Bronchial epithelial cell (primary cell): ENCODE measurements around the gene PLEKHA6. TPM values are rescaled to one million over a fixed set of nuclear protein-coding genes. Genes with fewer than 3 reads are reported as not detected.

ENCODE experiments used
- DNase-seq: peaks from one replicate; pipeline ENCODE4 v3.0.0-alpha.2; 2010; ENCODE audit warnings: low read depth
- FAIRE-seq: peaks from 2 replicates; lab custom pipeline; 2011; peaks lifted over from hg19 to GRCh38; lab: Jason Lieb, UNC
- H3K27me3 ChIP-seq: 2 replicates; pipeline ENCODE4 v1.5.1; 2011; ENCODE audit warnings: low read length; ENCODE audit not compliant: control insufficient read depth, insufficient read depth
- H3K36me3 ChIP-seq: 2 replicates; pipeline ENCODE4 v1.5.1; 2011; ENCODE audit warnings: low read length; ENCODE audit not compliant: control insufficient read depth, insufficient read depth
- H3K4me3 ChIP-seq: 2 replicates; pipeline ENCODE4 v1.5.1; 2011; ENCODE audit warnings: mild to moderate bottlenecking, low read depth, low read length, control low read depth
- total RNA-seq: library from RNA; depleted of rRNA; stranded (reverse); fragments of >200 nt; gene quantifications from 2 replicates; pipeline ENCODE4 v1.2.1, GENCODE V29; 2014
- TF ChIP-seq, protein P1 (sequence below): IDR thresholded peaks from 2 replicates; pipeline ENCODE4 v1.5.1; 2011; ENCODE audit warnings: mild to moderate bottlenecking, moderate library complexity, low read length, control low read depth, inconsistent platforms; ENCODE audit not compliant: insufficient read depth, severe bottlenecking

PLEKHA6 gene
- total RNA-seq, 1 donor from 2014 or later: 2.1 TPM

DNA sequence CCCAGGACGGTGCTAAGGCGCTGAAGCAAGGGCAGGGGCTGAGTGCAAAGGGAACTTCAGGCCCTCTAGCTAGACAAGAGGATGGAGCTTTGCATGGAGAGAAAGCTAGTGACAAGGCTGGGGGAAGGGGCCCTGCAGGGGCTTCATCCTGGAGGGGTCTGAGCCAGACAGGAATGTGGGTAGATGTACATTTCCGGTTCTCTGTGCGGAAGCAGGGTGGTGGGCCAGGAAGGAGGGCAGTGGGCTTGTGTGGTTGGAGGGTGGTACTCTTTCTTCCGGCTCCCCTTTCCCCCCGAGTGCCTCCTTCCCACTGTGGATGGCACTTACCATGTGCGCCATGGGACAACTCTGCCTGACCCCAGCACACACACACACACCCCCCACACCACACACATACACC, 165.0 kb downstream of the PLEKHA6 start:
- Histone ChIP-seq H3K4me3 (no peak overlapping the region), H3K27me3 (no peaks in the 10 kb centered on the region), H3K36me3 (no peaks in the 10 kb centered on the region)
- FAIRE-seq (no peak), DNase-seq (no peak)
- TF ChIP-seq, protein P1, sequence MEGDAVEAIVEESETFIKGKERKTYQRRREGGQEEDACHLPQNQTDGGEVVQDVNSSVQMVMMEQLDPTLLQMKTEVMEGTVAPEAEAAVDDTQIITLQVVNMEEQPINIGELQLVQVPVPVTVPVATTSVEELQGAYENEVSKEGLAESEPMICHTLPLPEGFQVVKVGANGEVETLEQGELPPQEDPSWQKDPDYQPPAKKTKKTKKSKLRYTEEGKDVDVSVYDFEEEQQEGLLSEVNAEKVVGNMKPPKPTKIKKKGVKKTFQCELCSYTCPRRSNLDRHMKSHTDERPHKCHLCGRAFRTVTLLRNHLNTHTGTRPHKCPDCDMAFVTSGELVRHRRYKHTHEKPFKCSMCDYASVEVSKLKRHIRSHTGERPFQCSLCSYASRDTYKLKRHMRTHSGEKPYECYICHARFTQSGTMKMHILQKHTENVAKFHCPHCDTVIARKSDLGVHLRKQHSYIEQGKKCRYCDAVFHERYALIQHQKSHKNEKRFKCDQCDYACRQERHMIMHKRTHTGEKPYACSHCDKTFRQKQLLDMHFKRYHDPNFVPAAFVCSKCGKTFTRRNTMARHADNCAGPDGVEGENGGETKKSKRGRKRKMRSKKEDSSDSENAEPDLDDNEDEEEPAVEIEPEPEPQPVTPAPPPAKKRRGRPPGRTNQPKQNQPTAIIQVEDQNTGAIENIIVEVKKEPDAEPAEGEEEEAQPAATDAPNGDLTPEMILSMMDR: no peak

DNA sequence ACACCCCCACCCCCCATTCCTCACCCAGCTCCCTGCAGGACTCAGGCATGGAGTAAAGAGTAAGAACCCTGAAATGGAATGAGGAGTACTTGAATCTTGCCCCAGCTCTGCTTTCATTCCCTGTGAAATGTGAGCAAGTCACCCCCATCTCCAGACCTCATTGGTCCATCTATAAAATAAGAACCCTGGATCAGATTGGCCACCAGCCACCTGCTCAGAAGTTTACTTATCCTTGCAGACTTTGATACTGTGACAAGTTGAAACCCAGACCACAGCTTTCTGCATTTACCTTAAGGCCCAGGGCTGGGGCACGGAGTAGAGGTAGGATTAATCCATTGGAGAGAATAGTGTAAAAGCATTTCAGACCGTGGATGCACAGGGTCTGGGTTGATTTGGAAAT, 165.6 kb downstream of the PLEKHA6 start:
- Histone ChIP-seq H3K36me3 (no peaks in the 10 kb centered on the region), H3K4me3 (no peak overlapping the region), H3K27me3 (no peaks in the 10 kb centered on the region)
- TF ChIP-seq, protein P1: no peak
- no peak for DNase-seq
- no peak for FAIRE-seq

DNA sequence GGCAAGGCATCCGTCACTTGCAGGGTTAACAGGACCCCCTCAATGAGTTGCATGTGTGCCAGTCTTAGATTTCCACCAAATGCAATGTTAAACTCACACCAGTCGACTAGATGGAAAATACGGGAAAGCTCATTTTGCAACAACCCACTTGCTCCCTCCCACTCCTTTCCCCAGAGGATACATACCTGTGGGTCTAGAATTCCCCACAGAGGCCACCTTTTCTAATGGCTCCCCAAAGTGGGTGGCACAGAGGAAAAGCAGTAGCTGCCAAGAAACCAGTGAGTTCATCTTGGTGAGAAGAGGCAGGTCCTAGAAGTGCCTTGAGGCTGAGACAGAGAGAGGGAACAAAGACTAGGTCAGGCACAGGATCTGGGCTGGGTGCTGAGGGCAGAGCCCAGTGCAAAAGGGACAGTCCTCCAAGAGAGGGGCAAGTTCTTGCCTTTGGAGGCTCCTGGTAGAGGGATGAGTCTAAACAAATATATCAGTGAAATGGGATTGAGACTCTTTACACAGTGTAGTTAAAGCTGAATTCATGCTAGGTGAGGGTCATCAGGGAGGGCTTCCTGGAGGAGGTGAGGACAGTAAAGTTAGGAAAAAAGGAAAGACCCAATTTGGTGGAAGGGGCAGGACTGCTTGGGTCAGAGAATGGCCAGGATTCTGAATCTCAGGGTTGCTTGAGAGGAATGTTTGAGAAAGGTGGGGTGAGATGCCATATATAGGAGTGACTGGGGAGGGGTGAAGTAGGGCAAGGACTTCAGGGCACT, 167.0 kb downstream of the PLEKHA6 start:
- FAIRE-seq (peak; percentile 7), DNase-seq (peak; percentile 49)
- H3K4me3 ChIP-seq: no peak overlapping the region
- TF ChIP-seq, protein P1: no peak
- no peaks in the 10 kb centered on the region for H3K27me3 ChIP-seq
- H3K36me3 ChIP-seq: no peaks in the 10 kb centered on the region

DNA sequence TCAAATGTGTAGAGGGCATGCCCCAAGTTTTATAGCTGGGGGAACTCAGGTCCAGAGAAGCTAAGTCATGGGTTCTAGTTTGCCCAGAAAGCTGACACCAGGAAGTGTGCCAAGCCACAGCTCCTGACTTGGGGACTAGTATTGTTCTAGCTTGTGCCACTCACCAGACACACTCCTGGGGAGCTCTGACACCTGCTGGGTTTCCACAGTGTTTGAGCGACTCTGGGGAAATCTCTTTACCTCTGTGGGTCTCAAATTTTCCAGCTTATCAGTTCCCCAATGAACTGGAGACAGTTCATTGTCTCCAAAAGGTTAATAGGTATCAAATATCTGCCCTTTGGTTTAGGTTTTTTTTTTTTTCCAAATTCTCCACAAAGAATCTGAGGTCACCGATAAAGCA, 167.7 kb downstream of the PLEKHA6 start:
- Histone ChIP-seq H3K4me3 (no peak overlapping the region), H3K36me3 (no peaks in the 10 kb centered on the region), H3K27me3 (no peaks in the 10 kb centered on the region)
- FAIRE-seq (no peak), DNase-seq (no peak)
- TF ChIP-seq, protein P1: no peak

DNA sequence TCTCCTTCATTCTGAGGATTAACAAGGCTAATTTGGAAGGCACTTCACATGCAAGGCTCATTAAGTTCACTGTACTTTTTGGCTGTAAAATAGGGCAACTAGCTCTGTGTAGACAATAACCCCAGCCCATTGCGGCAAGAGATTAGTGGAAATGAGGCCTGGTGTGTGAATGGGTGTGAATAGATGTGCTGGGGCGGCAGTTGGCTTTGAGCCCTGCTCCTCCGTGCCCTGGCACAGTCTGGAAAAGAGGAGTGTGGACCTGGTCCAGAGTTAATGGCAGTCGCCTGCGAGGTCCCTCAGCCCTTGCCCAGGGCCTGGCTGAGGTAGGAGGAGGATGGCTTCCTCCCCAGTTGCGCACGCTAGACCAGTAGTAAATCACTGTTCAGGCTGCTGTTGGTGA, 168.3 kb downstream of the PLEKHA6 start:
- no peak for DNase-seq
- no peaks in the 10 kb centered on the region for H3K27me3 ChIP-seq

More for the DNA sequence above, 168.3 kb downstream of the PLEKHA6 start:
- no peak for FAIRE-seq
- TF ChIP-seq, protein P1: no peak
- H3K36me3 ChIP-seq: no peaks in the 10 kb centered on the region
- no peak overlapping the region for H3K4me3 ChIP-seq
